Cardiac muscle cell (in vitro differentiated cells and primary cell): ENCODE data around the gene MS4A13. TPM values are rescaled to one million over a fixed set of nuclear protein-coding genes. Genes with fewer than 3 reads are reported as not detected.

ENCODE experiments used
- DNase-seq, 2 donors: peaks; one replicate each; pipeline versions ENCODE4 v3.0.0 to v3.0.0-alpha.2; 2010 to 2017; ENCODE audit warnings: low read depth in 1 of 2, low spot score in 1 of 2
- H3K27ac ChIP-seq: fragments of 200-600 bp; sonication (generic); 2 replicates; pipeline ENCODE4 v1.5.1; 2016
- H3K27me3 ChIP-seq: fragments of 200-600 bp; sonication (generic); 2 replicates; pipeline ENCODE4 v1.6.0; 2016; ENCODE audit warnings: control low read depth
- H3K36me3 ChIP-seq: fragments of 200-600 bp; sonication (generic); 2 replicates; pipeline ENCODE4 v1.5.1; 2016; ENCODE audit warnings: control low read depth
- H3K4me1 ChIP-seq: fragments of 200-600 bp; sonication (generic); 2 replicates; pipeline ENCODE4 v1.8.1; 2017; ENCODE audit warnings: low read depth, mild to moderate bottlenecking, mixed run types
- H3K4me3 ChIP-seq: fragments of 200-600 bp; sonication (generic); 2 replicates; pipeline ENCODE4 v1.5.1; 2016; ENCODE audit warnings: mild to moderate bottlenecking
- H3K9me3 ChIP-seq: fragments of 200-600 bp; sonication (generic); 2 replicates; pipeline ENCODE4 v1.5.1; 2017; ENCODE audit warnings: low read depth, mild to moderate bottlenecking, control low read depth
- CTCF ChIP-seq: IDR thresholded peaks from 2 replicates; pipeline ENCODE4 v1.5.1; 2012; ENCODE audit warnings: low read depth, mild to moderate bottlenecking, low read length
- polyA plus RNA-seq: library from polyadenylated mRNA; unstranded; fragments of >200 nt; fragmentation: Nextera tagmentation; extraction: Ambion mirVana; gene quantifications from 2 replicates; pipeline ENCODE4 v1.2.1, GENCODE V29; 2016
- total RNA-seq: library from RNA; depleted of rRNA; stranded (reverse); fragments of >200 nt; gene quantifications from 2 replicates; pipeline ENCODE4 v1.2.3, GENCODE V29; 2016

The MS4A13 gene, protein sequence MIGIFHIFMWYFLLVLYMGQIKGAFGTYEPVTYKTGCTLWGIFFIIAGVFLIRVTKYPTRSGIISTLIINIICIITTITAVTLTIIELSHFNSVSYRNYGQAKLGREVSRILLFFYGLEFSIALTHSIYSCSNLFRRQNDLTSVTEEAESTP
- total RNA-seq (not detected in 2 replicates), polyA plus RNA-seq (not detected in 2 replicates)

DNA sequence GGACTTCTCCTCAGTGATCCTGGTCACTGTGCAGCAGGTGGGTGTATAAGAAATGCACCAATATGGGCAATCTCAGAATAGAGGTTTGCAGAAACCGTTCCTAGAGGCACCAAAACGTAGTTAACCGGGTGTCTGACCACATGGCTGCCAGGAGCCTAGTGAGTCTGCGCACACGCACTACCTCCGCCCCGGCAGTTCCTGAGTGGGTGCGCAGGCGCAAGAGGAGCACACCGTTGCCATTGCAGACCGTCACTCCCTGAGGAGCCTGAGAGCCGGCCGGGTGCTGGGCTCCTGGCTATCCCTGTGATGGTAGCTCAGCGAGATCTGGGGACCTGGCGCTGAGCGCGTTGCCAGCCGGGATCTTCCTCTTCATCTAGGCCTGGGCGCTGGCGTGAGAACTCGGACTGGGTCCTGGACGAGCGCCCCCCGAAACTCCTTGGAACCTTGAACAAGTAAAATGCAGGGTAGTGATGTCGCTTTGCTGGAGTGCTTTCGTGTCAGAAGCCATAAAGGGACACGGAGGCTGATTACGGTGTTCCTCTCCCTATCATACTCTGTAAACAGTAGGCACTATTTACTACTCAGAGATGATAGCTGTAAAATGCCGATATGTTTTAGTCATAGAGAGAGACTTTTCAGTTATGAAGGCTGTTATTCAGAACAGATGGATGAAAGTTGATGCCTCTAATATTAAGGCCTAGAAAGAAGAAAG, at the start of gene MS4A13:
Gene MS4A13, plus strand, starts transcription at position 249 of the 712 bp plus-strand sequence. CDS start 2,692 bp downstream, outside the sequence.
- Histone ChIP-seq H3K27ac (no peak within 1 kb of the TSS), H3K27me3 (no peaks in the 10 kb centered on the region), H3K36me3 (no peaks in the 10 kb centered on the region), H3K4me3 (no peak within 1 kb of the TSS), H3K9me3 (no peaks in the 10 kb centered on the region), H3K4me1 (no peaks in the 10 kb centered on the region)
- no peak for TF ChIP-seq CTCF
- DNase-seq: no peak

- Histone ChIP-seq H3K27ac (no peak overlapping the region), H3K9me3 (no peaks in the 10 kb centered on the region), H3K36me3 (no peaks in the 10 kb centered on the region), H3K4me3 (no peak overlapping the region), H3K4me1 (no peaks in the 10 kb centered on the region), H3K27me3 (no peaks in the 10 kb centered on the region)
- TF ChIP-seq CTCF: no peak
- no peak for DNase-seq
Observed at GRCh38 chr11:60468829-60469228, 46.4 kb upstream of the MS4A13 start.

DNA sequence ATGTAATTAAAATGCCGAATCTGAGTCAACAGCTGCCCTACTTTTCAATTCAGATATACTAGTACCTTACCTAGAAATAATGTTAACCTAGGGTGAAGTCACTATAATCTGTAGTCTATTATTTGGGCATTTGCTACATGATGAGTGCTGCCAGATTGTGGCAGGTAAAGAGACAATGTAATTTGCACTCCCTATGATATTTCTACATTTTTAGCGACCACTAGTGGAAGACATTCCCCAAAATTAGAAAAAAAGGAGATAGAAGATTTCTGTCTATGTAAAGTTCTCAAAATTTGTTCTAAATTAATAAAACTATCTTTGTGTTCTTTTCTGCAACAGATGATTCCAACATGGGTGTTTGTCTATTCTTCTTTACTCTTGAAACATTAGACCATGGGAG, 45.5 kb upstream of the MS4A13 start:
- Histone ChIP-seq H3K4me1 (no peaks in the 10 kb centered on the region), H3K36me3 (no peaks in the 10 kb centered on the region), H3K27ac (no peak overlapping the region), H3K9me3 (no peaks in the 10 kb centered on the region), H3K4me3 (no peak overlapping the region), H3K27me3 (no peaks in the 10 kb centered on the region)
- no peak for DNase-seq
- no peak for TF ChIP-seq CTCF

DNA sequence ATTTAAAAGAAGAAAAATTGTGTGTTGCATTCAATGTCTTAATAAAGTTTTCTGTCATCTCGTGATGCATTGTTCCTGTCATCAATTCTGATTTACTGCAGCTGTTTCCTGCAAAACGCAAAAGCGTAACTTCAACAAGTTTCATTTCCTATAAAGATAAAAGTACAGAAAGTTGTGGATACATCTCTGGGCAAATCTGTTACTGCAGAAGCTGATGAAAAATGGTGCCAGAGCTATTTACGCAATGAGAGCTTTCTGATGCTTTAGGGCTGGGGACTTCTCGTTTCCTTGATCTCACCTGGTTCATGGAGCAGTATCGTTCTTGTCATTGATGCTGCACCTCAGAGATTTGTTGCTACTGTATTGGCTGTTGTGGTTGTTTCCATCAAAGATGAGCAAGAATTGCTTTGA, 38.2 kb upstream of the MS4A13 start:
- Histone ChIP-seq H3K27me3 (no peaks in the 10 kb centered on the region), H3K27ac (no peak overlapping the region), H3K36me3 (no peaks in the 10 kb centered on the region), H3K4me1 (no peaks in the 10 kb centered on the region), H3K4me3 (no peak overlapping the region), H3K9me3 (no peaks in the 10 kb centered on the region)
- TF ChIP-seq CTCF: no peak
- no peak for DNase-seq

DNA sequence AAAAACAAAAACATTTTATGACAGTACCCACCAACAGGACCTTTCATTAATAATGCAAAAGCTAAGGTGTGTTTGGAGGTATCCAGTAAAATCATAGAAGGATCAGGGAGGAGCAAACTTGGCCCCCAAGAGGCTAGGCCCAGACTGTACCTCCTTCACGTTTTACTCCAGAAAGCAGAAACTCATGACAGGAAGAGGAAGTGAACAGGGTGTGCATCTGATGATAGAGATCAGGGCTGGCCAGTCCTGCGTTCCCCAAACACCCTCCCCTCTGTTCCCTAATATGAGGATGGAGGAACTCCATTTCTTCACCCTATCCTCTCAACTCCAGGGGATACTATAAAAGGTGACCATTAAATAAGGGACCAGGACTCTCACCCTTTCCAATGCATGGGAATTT, 32.8 kb upstream of the MS4A13 start:
- Histone ChIP-seq H3K27ac (no peak overlapping the region), H3K4me3 (no peak overlapping the region), H3K36me3 (no peaks in the 10 kb centered on the region), H3K9me3 (no peaks in the 10 kb centered on the region), H3K27me3 (no peaks in the 10 kb centered on the region), H3K4me1 (no peaks in the 10 kb centered on the region)
- no peak for TF ChIP-seq CTCF
- DNase-seq: no peak
